DND-41 (cell line): ENCODE measurements around the gene CD34.

Experiments used
- ATAC-seq: fragments of 200-7000 bp; cut with Tn5 transposase; 3 replicates; pipeline ENCODE4 v1.9.1; 2021; ENCODE audit warnings: low read depth; ENCODE audit not compliant: insufficient read depth
- DNase-seq: peaks from one replicate; pipeline ENCODE4 v3.0.0-alpha.2; 2020
- H2AFZ ChIP-seq: 2 replicates; pipeline ENCODE4 v1.6.0; 2012; ENCODE audit warnings: low read depth, low read length
- H3K27ac ChIP-seq: 2 replicates; pipeline ENCODE4 v1.5.1; 2012; ENCODE audit warnings: low read length, inconsistent platforms
- H3K27me3 ChIP-seq: fragments of 200-600 bp; sonication (generic); 2 replicates; pipeline ENCODE4 v1.6.0; 2012; ENCODE audit warnings: low read length, mild to moderate bottlenecking, inconsistent platforms; ENCODE audit not compliant: insufficient read depth, poor library complexity
- H3K36me3 ChIP-seq: 2 replicates; pipeline ENCODE4 v1.5.1; 2012; ENCODE audit warnings: low read length, inconsistent platforms; ENCODE audit not compliant: insufficient read depth
- H3K4me1 ChIP-seq: 2 replicates; pipeline ENCODE4 v1.5.1; 2012; ENCODE audit warnings: mild to moderate bottlenecking, low read length; ENCODE audit not compliant: insufficient read depth
- H3K4me2 ChIP-seq: 2 replicates; pipeline ENCODE4 v1.6.0; 2012; ENCODE audit warnings: mild to moderate bottlenecking, moderate library complexity, low read length, inconsistent platforms; ENCODE audit not compliant: insufficient read depth
- H3K4me3 ChIP-seq, 2 experiments: fragments of 200-600 bp in 1 of 2; shearing (Covaris generic) in 1 of 2; 2 replicates each; pipeline ENCODE4 v1.5.1; 2012 to 2016; ENCODE audit warnings: inconsistent platforms in 2 of 2, low read length in 2 of 2, mild to moderate bottlenecking in 2 of 2, low read depth in 1 of 2, moderate library complexity in 1 of 2
- H3K79me2 ChIP-seq: 2 replicates; pipeline ENCODE4 v1.6.0; 2012; ENCODE audit warnings: low read length, inconsistent platforms; ENCODE audit not compliant: insufficient read depth
- H3K9ac ChIP-seq: 2 replicates; pipeline ENCODE4 v1.6.0; 2012; ENCODE audit warnings: low read depth, mild to moderate bottlenecking, inconsistent platforms, low read length, moderate library complexity
- H3K9me3 ChIP-seq: 2 replicates; pipeline ENCODE4 v1.5.1; 2012; ENCODE audit warnings: low read length, moderate library complexity, mild to moderate bottlenecking, inconsistent platforms; ENCODE audit not compliant: insufficient read depth, severe bottlenecking
- H4K20me1 ChIP-seq: 2 replicates; pipeline ENCODE4 v1.6.0; 2012; ENCODE audit warnings: low read length; ENCODE audit not compliant: insufficient read depth
- CTCF ChIP-seq: IDR thresholded peaks from 2 replicates; pipeline ENCODE4 v1.5.1; 2012; ENCODE audit warnings: borderline replicate concordance, low read length, moderate library complexity, mild to moderate bottlenecking; ENCODE audit not compliant: poor library complexity, severe bottlenecking; ENCODE audit errors: extremely low read depth
- EZH2 ChIP-seq: IDR thresholded peaks from 3 replicates; pipeline ENCODE4 v1.6.1; 2012; ENCODE audit warnings: borderline replicate concordance, low read depth, mild to moderate bottlenecking, moderate library complexity, low read length, inconsistent platforms; ENCODE audit not compliant: severe bottlenecking

CD34 gene, protein sequence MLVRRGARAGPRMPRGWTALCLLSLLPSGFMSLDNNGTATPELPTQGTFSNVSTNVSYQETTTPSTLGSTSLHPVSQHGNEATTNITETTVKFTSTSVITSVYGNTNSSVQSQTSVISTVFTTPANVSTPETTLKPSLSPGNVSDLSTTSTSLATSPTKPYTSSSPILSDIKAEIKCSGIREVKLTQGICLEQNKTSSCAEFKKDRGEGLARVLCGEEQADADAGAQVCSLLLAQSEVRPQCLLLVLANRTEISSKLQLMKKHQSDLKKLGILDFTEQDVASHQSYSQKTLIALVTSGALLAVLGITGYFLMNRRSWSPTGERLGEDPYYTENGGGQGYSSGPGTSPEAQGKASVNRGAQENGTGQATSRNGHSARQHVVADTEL

DNA sequence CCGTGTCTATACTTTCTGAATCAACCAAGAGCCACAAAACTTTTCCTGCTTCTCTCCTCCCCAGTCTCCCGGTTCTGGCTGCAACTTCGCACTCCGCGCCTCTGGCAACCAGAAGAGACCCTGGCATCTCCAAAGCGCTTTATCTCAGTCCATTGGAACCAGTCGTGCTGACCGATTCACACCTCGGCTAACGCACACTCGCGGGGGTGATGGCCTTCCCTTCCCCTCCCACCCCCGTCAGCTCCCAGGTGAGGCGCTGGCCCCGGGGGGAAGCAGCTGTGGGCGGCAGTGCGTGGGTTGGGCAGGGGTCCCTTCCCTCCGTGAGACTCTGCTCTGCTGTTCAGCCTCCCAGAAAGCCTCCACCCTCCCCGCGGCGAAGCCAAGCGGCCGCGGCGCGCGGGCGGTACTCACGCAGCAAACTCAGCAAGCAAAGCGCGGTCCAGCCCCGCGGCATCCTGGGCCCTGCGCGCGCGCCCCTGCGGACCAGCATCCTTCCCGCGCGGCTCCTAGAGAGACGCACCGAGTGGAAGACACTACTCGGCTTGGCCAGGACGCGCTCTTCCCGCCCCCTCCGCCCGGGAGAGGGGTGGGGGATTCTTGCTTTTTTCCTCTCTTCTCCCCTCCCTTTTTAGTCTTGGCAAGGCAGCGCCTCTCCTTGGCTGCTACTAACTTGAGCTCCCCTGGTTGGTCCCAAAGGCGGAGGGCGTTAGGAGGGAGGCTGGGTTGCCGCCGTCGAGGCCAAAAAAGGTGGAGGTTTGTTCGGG, at the start of gene CD34:
TSS of gene CD34 (minus strand) at position 535 of the 764 bp plus-strand sequence. CDS start at position 490, 45 bp downstream.
- DNase-seq (no peak), ATAC-seq (no peak)

DNA sequence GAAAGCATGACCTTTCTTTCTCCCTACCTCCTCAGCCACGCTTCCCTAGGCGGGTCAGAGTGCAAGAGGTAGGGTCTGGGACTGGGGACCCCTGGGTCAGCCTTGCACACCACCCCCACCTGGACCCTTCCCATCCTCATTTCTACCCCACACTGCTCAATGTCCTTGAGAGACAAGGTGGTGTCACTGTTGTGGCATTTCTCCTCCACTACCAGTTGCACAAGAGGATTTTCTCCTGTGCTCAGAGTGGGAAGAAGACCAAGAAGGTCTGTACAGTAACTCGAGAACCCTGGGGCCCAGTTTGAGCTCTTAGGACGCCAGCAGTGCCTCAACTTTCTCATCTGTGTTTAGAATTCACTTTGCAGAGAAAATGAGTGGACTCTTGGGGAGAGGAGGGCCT, 49.4 kb upstream of the CD34 start:
- no peaks in the 10 kb centered on the region for H4K20me1 ChIP-seq
- no peak for TF ChIP-seq EZH2
- no peak for TF ChIP-seq CTCF
- no peak overlapping the region for H2AFZ ChIP-seq
- DNase-seq (no peak), ATAC-seq (no peak)
- no peaks in the 10 kb centered on the region for H3K27me3 ChIP-seq
- H3K4me3 ChIP-seq = no peak overlapping the region
- no peaks in the 10 kb centered on the region for H3K79me2 ChIP-seq
- no peak overlapping the region for H3K27ac ChIP-seq
- no peak overlapping the region for H3K9ac ChIP-seq
- peaks cover 16% of the 10 kb centered on the region for H3K4me1 ChIP-seq
- H3K9me3 ChIP-seq = no peaks in the 10 kb centered on the region
- no peaks in the 10 kb centered on the region for H3K36me3 ChIP-seq
- H3K4me2 ChIP-seq = no peak overlapping the region

More for the DNA sequence above, at the start of gene CD34:
- no peaks in the 10 kb centered on the region for H3K9me3 ChIP-seq
- H2AFZ ChIP-seq = no peak within 1 kb of the TSS
- no peak within 1 kb of the TSS for H3K4me3 ChIP-seq
- peaks cover 25% of the 10 kb centered on the region for H3K27me3 ChIP-seq
- H3K9ac ChIP-seq = no peak within 1 kb of the TSS
- no peak within 1 kb of the TSS for H3K27ac ChIP-seq
- no peaks in the 10 kb centered on the region for H3K36me3 ChIP-seq
- H3K4me2 ChIP-seq = no peak within 1 kb of the TSS
- H3K4me1 ChIP-seq = no peaks in the 10 kb centered on the region
- no peaks in the 10 kb centered on the region for H3K79me2 ChIP-seq
- TF ChIP-seq CTCF = no peak
- no peak for TF ChIP-seq EZH2
- H4K20me1 ChIP-seq = no peaks in the 10 kb centered on the region

DNA sequence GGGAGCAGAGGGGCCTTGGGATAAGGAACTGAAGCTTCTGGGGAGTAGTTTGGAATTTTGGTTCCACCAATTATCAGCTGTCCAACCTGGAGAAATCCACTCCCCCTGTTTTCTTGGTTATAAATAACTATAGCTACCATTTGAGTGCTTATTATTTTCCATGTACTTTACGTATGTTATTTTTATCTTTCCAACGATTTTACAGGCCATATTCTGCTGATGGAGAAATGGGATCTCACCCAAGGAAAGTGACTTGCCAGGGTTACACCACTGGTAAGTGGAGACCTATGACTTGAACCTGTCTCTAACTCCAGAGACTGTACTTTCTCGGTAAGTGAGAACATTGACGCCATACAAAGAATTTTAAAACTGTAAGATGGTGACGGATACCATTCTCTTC, 49.0 kb upstream of the CD34 start:
- H3K4me3 ChIP-seq = no peak overlapping the region
- no peak overlapping the region for H3K9ac ChIP-seq
- no peak overlapping the region for H3K4me2 ChIP-seq
- H3K27ac ChIP-seq = no peak overlapping the region
- ATAC-seq (no peak), DNase-seq (no peak)
- no peaks in the 10 kb centered on the region for H4K20me1 ChIP-seq
- no peak for TF ChIP-seq CTCF
- TF ChIP-seq EZH2 = no peak
- no peaks in the 10 kb centered on the region for H3K27me3 ChIP-seq
- no peaks in the 10 kb centered on the region for H3K79me2 ChIP-seq
- peaks cover 16% of the 10 kb centered on the region for H3K4me1 ChIP-seq
- H3K9me3 ChIP-seq = no peaks in the 10 kb centered on the region
- H2AFZ ChIP-seq = no peak overlapping the region
- H3K36me3 ChIP-seq = no peaks in the 10 kb centered on the region
